ENCODE data around the gene ROPN1B.

DNA sequence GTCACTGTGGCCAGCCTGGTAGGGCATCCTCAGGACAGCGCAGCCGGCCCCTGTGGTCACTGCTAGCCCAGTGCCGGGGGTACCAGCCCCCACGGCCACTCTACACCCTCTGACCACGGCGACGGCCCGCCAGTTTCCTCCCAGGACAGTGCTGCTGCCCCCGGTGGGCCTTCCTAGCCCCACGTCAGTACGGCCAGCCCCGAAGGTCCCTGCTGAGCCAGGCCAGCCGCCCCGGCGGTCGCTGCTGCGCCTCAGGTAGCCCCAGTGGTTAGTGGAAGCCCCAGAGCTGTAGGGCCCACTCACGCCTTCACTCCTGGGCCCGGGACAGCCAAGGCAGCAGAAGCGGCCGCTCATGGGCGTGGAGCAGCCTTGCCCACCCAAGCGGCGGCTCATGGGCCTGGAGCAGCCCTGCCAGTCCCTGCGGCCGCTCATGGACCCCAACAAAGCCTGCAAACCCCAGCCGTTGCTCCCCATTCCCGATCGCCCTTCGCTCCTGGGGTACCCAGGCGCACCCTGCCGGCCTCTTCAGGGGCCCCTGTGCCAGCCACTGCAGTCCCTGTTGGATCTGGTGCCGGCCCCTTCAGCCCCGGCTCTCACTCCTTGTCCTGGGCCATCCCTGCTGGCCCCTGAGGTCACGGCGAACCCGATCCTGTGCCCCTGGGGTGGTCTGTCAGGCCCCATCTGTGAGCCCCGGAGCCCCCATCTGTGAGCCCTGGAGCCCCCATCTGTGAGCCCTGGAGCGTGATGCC lies 9.5 kb upstream of the ROPN1B start:
- TF ChIP-seq POLR2A (IDR thresholded peaks at IDR 0.05) (no peak), CTCF (IDR thresholded peaks at IDR 0.05) (no peak), POLR2AphosphoS5 (IDR thresholded peaks at IDR 0.05) (no peak), EP300 (IDR thresholded peaks at IDR 0.05) (no peak)
